ENCODE results near the gene GRM4. TPM values are rescaled to one million over a fixed set of nuclear protein-coding genes. Genes with fewer than 3 reads are reported as not detected.
A peak's percentile ranks its signal among the peaks of the same experiment; 100 is the strongest.

The GRM4 gene
- total and polyA plus RNA-seq, 9 of the 15 experiments (the other 6 are each of a cell fraction or from before 2014, with no cell fraction given): 0.18 TPM; not detected in 8

DNA sequence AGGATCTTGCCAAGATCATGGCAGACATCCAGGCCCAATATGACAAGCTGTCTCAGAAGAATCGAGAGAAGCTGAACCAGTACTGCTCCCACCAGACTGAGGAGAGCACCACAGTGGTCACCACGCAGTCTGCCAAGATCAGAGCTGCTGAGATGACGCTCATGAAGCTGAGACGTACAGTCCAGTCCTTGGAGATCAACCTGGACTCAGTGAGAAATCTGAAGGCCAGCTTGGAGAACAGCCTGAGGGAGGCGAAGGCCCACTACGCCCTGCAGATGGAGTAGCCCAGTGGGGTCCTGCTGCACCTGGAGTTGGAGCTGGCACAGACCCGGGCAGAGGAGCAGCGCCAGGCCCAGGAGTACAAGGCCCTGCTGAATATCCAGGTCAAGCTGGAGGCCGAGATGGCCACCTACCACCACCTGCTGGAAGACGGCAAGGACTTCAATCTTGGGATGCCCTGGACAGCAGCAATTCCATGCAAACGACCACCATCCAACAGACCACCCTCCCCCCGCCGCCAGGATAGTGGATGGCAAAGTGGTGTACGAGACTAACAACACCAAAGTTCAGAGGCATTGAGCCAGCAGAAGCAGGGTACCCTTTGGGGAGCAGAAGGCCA is 44.7 kb upstream of the GRM4 start:
- DNase-seq (ENCODE audit: extremely low read depth in 1 of 4, low spot score in 3 of 4) (no peak), FAIRE-seq (no peak), ATAC-seq (peak; percentile 62)
- no TSS peak for BruUV-seq (replicated peaks)
- intact Hi-C loops (cut with micrococcal nuclease): loop anchor here (1.0 kb wide), 1 partner anchor 26 kb away; no protein-coding TSS in a partner anchor
- Histone ChIP-seq H4K20me1 (replicated peaks; ENCODE audit: control insufficient read depth, insufficient read depth, low read length) (no peaks in the 10 kb centered on the region), H3K9me1 (ENCODE audit: control insufficient read depth, insufficient read depth, low read length) (no peaks in the 10 kb centered on the region), H3K27me3 (ENCODE audit: control insufficient read depth in 2 of 2, insufficient read depth in 2 of 2, low read length in 2 of 2) (no peaks in the 10 kb centered on the region), H3K9ac (ENCODE audit: insufficient read depth in 1 of 2, low read depth in 2 of 2, low read length in 2 of 2) (peak overlapping the region in 1 of 2 experiments; percentile 15; a peak in 1 of 4 replicates), H3K27ac (ENCODE audit: extremely low read depth, low read depth, low read length) (no peak overlapping the region), H3K9me3 (replicated peaks; ENCODE audit: control insufficient read depth, insufficient read depth, low read depth, low read length) (no peaks in the 10 kb centered on the region), H2AFZ (ENCODE audit: low read depth, low read length) (peak overlapping the region; percentile 73), H3K36me3 (ENCODE audit: control insufficient read depth, insufficient read depth, low read length) (no peaks in the 10 kb centered on the region), H3K4me1 (replicated peaks in 1 of 2; ENCODE audit: control insufficient read depth in 2 of 2, insufficient read depth in 2 of 2, low read length in 2 of 2) (peaks cover 4 to 15% of the 10 kb centered on the region in 2 experiments; a peak in 3 of 5 replicates), H3K79me2 (ENCODE audit: control insufficient read depth, insufficient read depth, low read length) (no peaks in the 10 kb centered on the region), H3K4me3 (no peak overlapping the region), H3K4me2 (ENCODE audit: insufficient read depth, low read length) (no peak overlapping the region; the same call in 1 of the 2 replicates)
- POLR2A ChIA-PET: interaction anchor here (1.0 to 1.8 kb wide), 7 partner anchors 9 to 235 kb away, joined by 3 to 7 read pairs (median 3); partner anchors contain the start of genes RPS10 and SMIM29
- CTCF ChIA-PET (ENCODE audit: low intra/inter-chr PET ratio): interaction anchor here (1.0 to 1.2 kb wide), 2 partner anchors 27 to 54 kb away, joined by 3 to 4 read pairs; no protein-coding TSS in a partner anchor
- in situ Hi-C loops (cut with MboI): loop anchor here (5.0 kb wide), 1 partner anchor 217 kb away; no protein-coding TSS in a partner anchor
- TF ChIP-seq STAG1 (CRISPR knock-in tag; IDR thresholded peaks at IDR 0.05; ENCODE audit: borderline replicate concordance) (0 out of 2 replicates have a peak, but pooled peaks have one; percentile 10), ZNF384 (IDR thresholded peaks at IDR 0.05; ENCODE audit: low read depth, low read length) (no peak), SRSF7 (optimal IDR thresholded peaks at IDR 0.05; ENCODE audit: low read depth, low read length) (no peak), RAD21 (CRISPR knock-in tag; conservative IDR thresholded peaks at IDR 0.05 in 1 of 2, IDR thresholded peaks at IDR 0.05 in 1 of 2) (peak in 1 of 2 experiments; percentile 15; a peak in 1 of 4 replicates), ZBTB7A (IDR thresholded peaks at IDR 0.05; ENCODE audit: borderline replicate concordance, control insufficient read depth, low read depth, low read length) (peak; percentile 60; the same call in 1 of the 2 replicates)
- TF ChIP-seq, protein P1, sequence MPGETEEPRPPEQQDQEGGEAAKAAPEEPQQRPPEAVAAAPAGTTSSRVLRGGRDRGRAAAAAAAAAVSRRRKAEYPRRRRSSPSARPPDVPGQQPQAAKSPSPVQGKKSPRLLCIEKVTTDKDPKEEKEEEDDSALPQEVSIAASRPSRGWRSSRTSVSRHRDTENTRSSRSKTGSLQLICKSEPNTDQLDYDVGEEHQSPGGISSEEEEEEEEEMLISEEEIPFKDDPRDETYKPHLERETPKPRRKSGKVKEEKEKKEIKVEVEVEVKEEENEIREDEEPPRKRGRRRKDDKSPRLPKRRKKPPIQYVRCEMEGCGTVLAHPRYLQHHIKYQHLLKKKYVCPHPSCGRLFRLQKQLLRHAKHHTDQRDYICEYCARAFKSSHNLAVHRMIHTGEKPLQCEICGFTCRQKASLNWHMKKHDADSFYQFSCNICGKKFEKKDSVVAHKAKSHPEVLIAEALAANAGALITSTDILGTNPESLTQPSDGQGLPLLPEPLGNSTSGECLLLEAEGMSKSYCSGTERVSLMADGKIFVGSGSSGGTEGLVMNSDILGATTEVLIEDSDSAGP (CRISPR knock-in tag; IDR thresholded peaks at IDR 0.05): no peak
- TF ChIP-seq, protein P2, sequence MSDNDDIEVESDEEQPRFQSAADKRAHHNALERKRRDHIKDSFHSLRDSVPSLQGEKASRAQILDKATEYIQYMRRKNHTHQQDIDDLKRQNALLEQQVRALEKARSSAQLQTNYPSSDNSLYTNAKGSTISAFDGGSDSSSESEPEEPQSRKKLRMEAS (CRISPR knock-in tag; IDR thresholded peaks at IDR 0.05): 0 out of 2 replicates have a peak, but pooled peaks have one; percentile 23
- TF ChIP-seq, protein P3, sequence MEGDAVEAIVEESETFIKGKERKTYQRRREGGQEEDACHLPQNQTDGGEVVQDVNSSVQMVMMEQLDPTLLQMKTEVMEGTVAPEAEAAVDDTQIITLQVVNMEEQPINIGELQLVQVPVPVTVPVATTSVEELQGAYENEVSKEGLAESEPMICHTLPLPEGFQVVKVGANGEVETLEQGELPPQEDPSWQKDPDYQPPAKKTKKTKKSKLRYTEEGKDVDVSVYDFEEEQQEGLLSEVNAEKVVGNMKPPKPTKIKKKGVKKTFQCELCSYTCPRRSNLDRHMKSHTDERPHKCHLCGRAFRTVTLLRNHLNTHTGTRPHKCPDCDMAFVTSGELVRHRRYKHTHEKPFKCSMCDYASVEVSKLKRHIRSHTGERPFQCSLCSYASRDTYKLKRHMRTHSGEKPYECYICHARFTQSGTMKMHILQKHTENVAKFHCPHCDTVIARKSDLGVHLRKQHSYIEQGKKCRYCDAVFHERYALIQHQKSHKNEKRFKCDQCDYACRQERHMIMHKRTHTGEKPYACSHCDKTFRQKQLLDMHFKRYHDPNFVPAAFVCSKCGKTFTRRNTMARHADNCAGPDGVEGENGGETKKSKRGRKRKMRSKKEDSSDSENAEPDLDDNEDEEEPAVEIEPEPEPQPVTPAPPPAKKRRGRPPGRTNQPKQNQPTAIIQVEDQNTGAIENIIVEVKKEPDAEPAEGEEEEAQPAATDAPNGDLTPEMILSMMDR (IDR thresholded peaks at IDR 0.05 in 2 of 3, conservative IDR thresholded peaks at IDR 0.05 in 1 of 3; ENCODE audit: insufficient read depth in 2 of 3, low read depth in 1 of 3, low read length in 3 of 3): peak in 2 of 3 experiments; percentile 28 to 54; a peak in 4 of 6 replicates
- WGBS (ENCODE audit: insufficient coverage, low coverage, missing lambda C conversion rate): 48% methylated on average over 14 of the region's 14 CpGs
